Type B pancreatic cell (in vitro differentiated cells): Measurements from ENCODE around the gene ABCF3. TPM values are rescaled to one million over a fixed set of nuclear protein-coding genes. Genes with fewer than 3 reads are reported as not detected.

Experiments
- DNase-seq: peaks from one replicate; pipeline ENCODE4 v3.0.0; 2021; ENCODE audit warnings: mixed read lengths; ENCODE audit not compliant: unreplicated experiment; ENCODE audit errors: extremely low spot score
- H3K27ac Mint-ChIP-seq: 2 replicates; pipeline ENCODE4 v1.8.0; 2021; ENCODE audit warnings: mild to moderate bottlenecking, mixed read lengths
- H3K27me3 Mint-ChIP-seq: 2 replicates; pipeline ENCODE4 v1.8.0; 2021; ENCODE audit warnings: mixed read lengths
- H3K36me3 Mint-ChIP-seq: 2 replicates; pipeline ENCODE4 v1.8.0; 2021; ENCODE audit warnings: mixed read lengths
- H3K4me1 Mint-ChIP-seq: one replicate; pipeline ENCODE4 v1.8.0; 2021; ENCODE audit warnings: mixed read lengths; ENCODE audit not compliant: unreplicated experiment
- H3K4me3 Mint-ChIP-seq: 2 replicates; pipeline ENCODE4 v1.8.0; 2021; ENCODE audit warnings: mild to moderate bottlenecking, mixed read lengths
- H3K9me3 Mint-ChIP-seq: 2 replicates; pipeline ENCODE4 v1.8.0; 2021; ENCODE audit warnings: mixed read lengths
- CTCF ChIP-seq: fragments of 200-600 bp; sonication (generic); conservative IDR thresholded peaks from 2 replicates; pipeline ENCODE4 v1.5.0; 2021; ENCODE audit warnings: antibody characterized with exemption, mild to moderate bottlenecking
- total RNA-seq: library from RNA; stranded (reverse); gene quantifications from 2 replicates; pipeline ENCODE4 v1.2.1, GENCODE V29; 2021; ENCODE audit warnings: low replicate concordance

Gene ABCF3
- total RNA-seq, 1 donor from 2014 or later, result 72.3 TPM

DNA sequence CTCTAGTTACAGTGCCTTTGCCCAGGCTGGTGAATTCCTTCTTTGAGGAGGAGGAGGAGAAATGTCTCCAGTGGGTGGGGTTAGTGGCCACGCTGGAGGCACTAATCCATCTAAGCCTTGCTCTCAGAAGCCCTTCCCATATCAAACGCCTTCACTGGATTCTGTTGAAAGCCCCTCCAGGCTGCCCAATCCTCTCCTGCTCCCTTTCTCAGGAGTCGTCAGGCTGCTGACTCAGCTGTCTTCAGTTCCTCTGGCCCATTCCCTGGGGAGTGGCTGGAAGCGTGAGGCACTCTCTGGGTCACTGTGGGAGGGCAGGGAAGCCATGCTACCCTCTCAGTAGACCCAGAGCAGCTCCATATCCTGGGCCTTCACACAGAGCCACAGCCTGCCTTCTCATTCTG, 8.7 kb upstream of the ABCF3 start:
- H3K36me3 Mint-ChIP-seq, result peaks cover 6% of the 10 kb centered on the region
- peaks cover 18% of the 10 kb centered on the region for H3K4me1 Mint-ChIP-seq
- DNase-seq, result no peak
- no peaks in the 10 kb centered on the region for H3K9me3 Mint-ChIP-seq
- TF ChIP-seq CTCF, result no peak
- H3K4me3 Mint-ChIP-seq, result peak overlapping the region; percentile 99
- peak overlapping the region; percentile 89 for H3K27ac Mint-ChIP-seq
- H3K27me3 Mint-ChIP-seq, result no peaks in the 10 kb centered on the region

- Mint-ChIP-seq H3K27ac (no peak overlapping the region), H3K9me3 (no peaks in the 10 kb centered on the region), H3K4me1 (peaks cover 18% of the 10 kb centered on the region), H3K27me3 (no peaks in the 10 kb centered on the region), H3K4me3 (peak overlapping the region; percentile 76), H3K36me3 (peaks cover 7% of the 10 kb centered on the region)
- no peak for TF ChIP-seq CTCF
- DNase-seq, result no peak
Observed at GRCh38 chr3:184177767-184178306, 8.2 kb upstream of the ABCF3 start.

GRCh38 chr3:184178521-184179138, 7.4 kb upstream of the ABCF3 start:
- no peak for DNase-seq
- Mint-ChIP-seq H3K4me3 (peak overlapping the region; percentile 76), H3K27me3 (no peaks in the 10 kb centered on the region), H3K27ac (no peak overlapping the region), H3K36me3 (peaks cover 8% of the 10 kb centered on the region), H3K4me1 (peaks cover 18% of the 10 kb centered on the region), H3K9me3 (no peaks in the 10 kb centered on the region)
- TF ChIP-seq CTCF, result no peak

DNA sequence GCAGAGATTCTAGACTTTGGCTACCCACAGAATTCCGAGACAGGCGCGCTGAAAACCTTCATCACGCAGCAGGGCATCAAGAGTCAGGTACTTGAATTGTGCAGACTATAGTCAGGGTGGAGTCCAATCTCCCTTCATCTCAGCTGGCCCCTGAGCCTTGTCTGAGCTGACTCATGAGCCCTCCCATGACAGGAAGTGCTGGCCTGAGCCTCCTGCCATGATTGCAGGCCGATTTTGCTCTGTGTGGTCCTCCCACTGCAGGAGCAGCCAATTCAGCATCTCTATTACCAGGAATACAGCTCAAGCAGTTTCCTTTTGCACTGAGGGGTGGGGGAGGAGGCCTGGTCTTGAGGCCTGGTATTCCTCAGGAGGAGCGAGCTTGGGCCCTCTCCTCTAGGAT, 5.8 kb upstream of the ABCF3 start:
- TF ChIP-seq CTCF, result no peak
- H3K4me1 Mint-ChIP-seq, result peaks cover 19% of the 10 kb centered on the region
- H3K9me3 Mint-ChIP-seq, result no peaks in the 10 kb centered on the region
- H3K36me3 Mint-ChIP-seq, result peaks cover 19% of the 10 kb centered on the region
- no peak for DNase-seq
- no peak overlapping the region for H3K4me3 Mint-ChIP-seq
- no peak overlapping the region for H3K27ac Mint-ChIP-seq
- H3K27me3 Mint-ChIP-seq, result no peaks in the 10 kb centered on the region

- TF ChIP-seq CTCF, result no peak
Observed at GRCh38 chr3:184181596-184181995, 4.4 kb upstream of the ABCF3 start.

More at GRCh38 chr3:184181596-184181995, 4.4 kb upstream of the ABCF3 start:
- no peak for DNase-seq
- no peaks in the 10 kb centered on the region for H3K9me3 Mint-ChIP-seq
- H3K27ac Mint-ChIP-seq, result no peak overlapping the region
- H3K27me3 Mint-ChIP-seq, result no peaks in the 10 kb centered on the region
- peaks cover 14% of the 10 kb centered on the region for H3K4me1 Mint-ChIP-seq
- H3K4me3 Mint-ChIP-seq, result no peak overlapping the region
- peaks cover 19% of the 10 kb centered on the region for H3K36me3 Mint-ChIP-seq
